ENCODE measurements around the gene MRPL24.

Gene MRPL24

DNA sequence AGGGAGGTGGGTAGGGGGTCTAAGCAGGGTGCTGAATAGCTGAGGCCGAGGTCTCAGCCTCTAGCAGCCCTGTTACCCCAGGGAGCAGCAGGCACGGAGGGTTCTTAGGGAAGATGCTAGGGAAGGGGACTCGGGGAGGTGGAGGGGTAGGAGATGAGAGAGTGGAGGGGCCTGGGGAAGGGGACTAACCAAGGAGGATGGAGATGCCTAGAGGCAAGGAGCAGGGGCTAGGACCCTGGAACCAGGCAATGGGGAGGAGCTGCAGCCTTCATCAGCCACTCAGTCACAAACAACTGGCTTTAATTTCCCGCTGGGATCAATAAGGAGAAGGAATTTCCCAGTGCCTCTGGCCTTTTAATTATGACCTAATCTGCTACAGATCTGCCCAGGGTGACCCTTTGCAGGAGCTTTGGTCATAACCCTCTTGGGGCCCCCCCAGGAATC is 32.6 kb downstream of the MRPL24 start:
- DNase-seq, result no peak

DNA sequence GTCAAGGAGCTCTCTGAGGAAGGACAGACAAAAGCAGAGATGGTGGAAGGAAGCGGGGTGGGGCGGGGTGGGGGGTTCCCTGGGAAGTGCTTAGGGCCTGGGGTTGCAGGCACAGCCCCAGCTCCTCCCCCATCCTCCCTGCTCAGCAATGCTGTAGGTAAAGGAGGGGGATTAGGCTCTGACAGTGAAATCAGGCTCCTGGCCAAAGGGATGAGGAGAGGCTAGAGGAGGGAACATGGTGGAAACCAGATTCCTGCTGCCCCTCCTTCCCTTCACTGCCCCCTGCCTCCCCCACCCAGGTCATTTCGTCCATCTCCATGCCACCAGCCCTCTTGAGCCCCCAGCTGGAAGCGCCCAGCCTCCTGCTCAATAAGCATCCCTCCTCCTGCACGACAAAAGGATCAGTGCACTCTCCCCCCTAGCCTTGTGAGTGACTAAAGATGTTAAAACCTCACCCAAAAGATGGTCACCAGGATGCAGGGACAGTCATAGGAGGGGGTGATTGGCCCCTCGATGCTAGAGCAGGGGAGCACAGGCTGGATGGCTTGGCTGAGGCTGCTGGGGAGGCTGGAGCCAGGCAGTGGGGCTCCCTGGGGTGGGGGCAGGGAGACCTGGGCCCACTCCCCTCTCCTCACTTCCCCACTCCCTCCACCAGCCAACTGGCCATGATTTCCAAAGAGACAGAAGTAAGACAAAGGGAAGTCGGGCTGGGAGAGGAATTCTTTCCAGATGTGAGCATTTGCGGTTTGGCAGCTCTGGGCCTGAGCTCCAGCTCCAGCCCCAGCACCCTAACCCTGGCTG is 33.3 kb downstream of the MRPL24 start:
- no peak for DNase-seq

DNA sequence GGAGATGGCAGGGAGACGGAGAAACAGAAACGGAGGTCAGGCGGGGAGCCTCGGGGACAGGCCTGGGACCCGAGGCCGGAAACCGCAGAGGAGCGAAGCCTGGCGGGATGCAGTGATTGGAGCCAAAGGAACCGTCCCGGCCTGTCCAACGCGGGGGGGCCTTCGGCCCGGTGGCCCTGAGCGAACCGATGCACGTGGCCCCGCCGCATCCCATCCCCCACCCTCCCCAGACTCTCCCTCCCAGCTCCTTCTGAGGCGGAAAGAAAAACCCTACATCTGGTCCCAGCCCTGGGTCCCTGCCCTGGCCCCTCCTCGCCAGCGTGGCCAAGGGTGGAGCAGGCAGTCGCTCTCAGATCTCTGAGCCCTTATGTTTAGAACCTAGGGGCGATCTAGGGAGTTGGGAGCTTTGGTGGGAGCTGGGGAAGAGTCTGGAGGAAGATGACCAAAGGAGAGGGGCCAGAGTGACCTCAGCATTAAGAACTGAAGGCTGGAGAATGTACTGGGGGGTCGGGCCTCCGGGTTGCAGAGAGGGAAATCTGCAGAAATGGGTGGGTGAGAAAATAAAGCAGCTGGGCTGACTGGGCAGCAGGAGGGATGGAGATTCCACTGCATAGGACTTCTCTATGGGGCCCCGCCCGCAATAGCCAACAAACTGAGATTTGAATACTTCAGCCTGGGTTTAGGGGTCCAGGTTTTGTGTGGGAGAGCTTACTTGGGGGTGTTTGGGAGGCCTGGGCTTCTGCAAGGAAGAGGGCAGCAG is 34.1 kb downstream of the MRPL24 start:
- no peak for DNase-seq

DNA sequence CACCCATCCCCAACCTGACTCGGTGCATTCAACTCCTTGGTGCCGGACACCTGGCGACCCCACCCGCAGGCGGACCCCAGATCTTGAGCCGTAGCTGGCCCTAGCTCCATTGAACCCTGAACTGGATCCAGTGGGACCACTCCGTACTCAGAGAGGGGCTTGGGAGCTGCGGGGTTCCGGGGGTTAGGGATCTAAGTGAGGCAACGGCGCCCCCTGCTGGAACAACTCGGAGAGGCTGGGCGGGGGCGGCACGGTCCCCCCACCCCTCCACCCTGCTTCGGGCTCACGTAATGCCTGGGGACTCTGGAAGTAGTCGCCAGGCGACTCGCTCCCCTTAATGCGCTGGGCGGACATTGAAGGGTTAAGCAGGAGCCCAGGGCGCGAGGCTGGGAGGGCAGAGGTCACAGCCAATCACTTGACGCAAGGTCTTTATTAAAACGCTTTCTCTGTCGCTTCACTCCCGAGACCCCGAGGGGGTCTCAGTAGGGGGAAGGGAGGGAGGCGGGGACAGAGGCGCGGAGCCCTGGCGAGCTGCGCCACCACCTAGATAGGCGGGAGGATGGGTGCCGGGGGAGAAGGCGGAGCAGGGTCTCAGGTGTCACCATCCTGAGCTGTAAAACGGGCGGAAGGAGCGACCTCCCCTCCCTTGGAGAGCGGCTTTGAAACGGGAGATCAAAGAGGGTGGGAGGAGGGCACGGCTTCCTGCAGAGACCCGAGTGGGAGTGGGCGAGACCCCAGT is 34.8 kb downstream of the MRPL24 start:
- DNase-seq, result peak; percentile 71

DNA sequence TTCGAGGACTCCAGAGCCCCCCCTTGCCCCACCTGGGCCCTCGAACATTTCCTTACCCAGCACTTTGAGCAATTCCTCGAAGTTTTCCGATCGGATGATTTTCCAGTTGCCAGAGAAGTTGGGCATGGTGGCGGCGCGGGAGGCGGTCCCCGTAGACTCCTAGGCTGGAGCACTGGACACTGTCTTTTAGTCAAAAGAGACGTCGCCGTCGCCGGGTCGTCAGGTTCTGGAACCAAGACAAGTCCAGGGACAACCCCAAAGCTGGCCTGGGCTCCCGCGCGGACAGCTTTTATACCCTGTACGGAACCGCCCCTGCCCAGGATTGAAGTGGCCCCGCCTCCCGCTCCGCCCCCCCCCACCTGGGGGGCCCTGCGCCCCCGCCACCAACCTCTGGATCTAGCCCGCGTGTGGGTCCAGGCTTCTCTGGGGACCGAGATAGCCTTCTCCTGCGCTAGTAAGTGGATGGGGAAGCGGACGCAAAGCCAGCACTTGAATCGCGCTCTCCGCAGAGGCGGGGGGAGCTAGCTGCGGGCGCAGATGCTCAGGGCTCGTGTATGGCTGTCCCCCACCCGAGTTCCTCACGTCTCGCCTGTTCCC is 35.5 kb downstream of the MRPL24 start, which contains the start of gene CRABP2:
TSS of gene CRABP2 (minus strand) at position 263 of the 597 bp plus-strand sequence. CDS start at position 126, 137 bp downstream.
- peak; percentile 55 for DNase-seq

DNA sequence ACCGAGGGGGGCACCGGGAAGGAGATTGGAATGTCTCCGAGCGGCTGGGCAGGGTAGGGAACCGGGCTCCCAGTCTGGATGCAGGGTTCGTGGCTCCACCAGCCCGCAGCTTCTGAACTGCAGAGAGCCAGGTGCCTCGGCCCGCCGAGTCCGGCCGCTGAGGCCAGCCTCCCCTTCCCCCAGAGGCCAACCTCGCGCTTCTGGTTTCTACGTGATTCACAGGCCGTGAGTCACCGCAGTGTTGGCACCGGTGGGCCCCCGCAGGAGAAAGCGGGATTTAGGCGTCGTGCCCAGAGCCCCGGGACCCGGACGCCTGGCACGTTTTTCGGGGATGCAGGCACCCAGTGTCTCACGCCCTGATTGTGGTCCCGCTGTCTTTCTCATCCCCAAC is 36.0 kb downstream of the MRPL24 start:
- DNase-seq, result no peak

DNA sequence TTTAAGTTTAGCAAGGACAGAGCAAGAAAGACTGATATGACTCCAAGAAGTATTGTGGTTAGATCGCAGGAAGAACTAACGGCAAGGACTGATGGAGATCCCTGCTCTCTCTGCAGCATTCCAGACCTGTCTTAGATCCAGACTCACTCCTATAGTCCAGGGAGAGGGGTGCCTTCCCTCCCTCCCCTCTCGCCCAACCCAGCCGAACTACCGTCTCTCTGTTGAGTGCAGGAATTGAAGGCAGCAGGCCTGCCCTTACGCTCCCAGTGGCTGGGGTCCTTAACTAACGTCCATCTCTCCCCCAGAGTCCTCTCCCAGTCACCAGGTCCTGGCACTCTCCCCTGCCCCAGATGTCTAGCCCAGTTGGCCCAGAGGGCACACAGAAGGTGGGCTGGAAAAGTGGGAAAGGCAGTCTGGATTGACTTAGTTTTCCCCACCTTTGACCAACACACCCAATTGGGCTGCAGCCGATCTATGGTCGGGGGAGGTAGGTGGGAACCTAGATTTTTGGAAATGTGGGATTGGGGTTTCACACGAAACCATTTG is 36.6 kb downstream of the MRPL24 start:
- DNase-seq, result no peak

DNA sequence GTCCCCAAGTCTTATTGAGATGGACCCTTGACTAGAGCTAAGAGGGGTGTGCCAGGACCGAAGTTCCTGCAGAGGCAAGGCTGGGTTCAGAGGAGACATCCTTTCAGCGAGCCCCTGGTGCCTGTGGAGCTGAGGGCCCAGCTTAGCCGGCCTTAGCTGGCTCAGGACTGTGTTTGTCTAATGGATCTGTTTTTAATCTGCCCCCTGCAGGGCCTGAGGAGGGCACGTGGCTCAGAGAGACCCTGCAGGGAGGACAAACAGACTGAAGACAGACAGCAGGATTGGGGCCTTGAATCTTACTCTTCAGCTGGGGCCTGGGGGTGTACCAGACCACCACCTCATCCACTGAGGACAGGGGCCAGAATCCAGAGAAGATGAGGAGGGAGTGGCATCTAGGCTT is 37.1 kb downstream of the MRPL24 start:
- DNase-seq, result no peak

DNA sequence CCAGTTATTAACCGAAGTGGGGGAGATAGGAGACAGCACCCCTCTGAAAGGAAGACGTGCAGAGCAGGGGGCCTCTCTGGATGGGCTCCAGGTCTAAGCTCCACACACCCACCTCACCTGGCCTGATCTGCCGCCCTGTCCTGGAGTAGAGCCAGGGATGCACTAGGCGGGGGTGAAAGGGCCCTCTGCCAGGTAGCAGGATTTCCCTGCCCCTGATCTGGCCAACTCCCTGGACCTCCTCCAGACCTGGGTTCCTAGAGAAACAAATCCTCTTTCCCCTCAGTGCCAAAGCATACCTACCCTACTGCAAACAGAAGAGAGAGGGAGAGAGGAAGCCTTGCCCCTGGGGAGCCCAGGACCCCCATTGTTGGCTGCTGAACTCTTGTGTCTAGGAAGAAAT is 37.6 kb downstream of the MRPL24 start:
- no peak for DNase-seq

DNA sequence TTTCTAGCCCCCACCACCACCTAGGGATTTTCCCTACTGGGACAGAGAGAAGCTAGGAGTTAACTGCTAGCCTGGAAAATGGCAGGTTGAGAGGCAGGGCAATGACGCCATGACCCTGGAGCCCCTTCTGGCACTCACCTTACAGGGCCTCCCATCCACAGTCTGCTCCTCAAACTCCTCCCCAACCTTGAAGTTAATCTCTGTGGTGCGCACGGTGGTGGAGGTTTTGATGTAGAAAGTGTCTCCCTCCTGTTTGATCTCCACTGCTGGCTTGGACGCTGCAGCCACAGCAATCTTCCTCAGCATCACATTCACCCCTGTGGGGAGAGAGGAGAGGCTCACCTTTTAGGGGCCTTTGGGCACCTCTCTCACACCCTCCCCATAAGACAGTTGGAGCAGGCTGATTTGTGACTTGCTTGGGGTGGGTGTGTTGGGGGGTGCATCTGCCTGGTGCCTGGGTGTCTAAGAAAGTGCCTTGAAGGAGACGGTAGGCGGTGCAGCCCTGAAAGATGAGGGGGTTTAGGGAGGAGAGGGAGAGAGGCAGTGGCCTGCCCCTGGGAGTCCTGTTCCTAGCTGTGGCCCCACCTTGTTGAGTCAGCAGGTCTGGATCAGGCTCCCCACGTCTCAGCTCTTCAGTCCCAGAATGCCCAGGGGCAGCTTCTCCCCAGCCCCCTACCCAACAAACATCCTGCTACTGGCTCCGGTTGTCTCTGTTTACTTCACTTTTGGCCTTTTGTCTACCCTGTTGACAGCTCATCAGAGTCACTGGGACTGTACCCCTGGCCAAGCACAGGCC is 40.0 kb downstream of the MRPL24 start:
- no peak for DNase-seq

DNA sequence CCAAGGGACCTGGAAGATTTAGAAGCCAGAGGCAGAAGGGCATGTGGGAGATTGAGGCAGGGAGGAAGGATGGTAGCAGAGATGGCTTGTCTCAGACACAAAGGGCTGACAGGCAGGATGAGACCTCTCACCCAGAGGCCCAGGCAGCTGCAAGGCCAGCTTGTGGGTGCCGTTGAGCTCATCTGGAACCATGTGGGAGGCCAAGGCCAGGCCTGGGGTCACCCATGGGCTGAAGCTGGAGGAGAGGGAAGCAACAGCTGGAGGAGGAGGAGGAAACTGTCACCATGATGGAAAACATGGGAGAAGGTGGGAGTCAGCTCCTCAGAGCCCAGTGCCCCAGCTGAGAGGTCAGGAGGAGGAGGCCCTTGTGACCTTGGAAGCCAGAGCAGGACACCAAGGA is 41.9 kb downstream of the MRPL24 start:
- no peak for DNase-seq

DNA sequence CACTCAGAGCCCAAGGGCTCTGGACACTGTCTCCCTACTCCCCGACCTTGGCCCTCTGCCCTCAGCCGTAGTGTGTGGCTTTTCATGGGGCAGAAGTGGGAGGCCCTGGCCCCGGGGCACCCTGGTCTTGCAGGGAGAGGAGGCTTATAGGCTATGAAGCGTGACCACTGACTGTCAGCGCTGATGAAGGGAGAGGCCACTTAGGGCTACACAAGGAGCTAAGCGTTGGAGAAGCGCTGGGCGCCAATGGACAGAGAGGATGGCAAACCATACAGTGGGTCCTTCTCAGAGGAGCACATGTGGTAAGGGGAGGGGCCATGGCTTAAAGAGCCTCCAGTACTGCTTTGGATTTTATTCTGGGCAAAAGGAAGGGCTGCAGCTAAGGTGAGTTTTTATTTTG is 43.4 kb downstream of the MRPL24 start:
- peak; percentile 75 for DNase-seq

DNA sequence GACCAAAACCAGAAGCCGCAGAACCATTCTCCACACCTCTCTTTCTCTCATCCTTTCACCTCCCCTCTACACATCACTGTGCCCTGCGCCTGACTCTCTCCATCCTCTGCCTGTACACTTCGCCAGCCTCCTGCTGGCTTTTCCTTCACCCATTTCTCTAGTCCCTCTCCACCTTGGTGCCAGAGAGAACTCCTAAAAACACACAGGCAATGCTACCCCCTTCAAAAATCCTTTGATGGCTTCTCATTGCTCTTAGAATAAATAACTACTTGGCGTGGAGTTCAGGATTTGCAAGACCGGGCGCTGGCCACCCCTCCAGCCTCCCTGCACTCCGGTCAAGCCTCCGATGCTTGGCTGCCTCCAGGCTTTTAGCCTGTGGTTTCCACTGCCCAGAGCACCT is 44.1 kb downstream of the MRPL24 start:
- no peak for DNase-seq

DNA sequence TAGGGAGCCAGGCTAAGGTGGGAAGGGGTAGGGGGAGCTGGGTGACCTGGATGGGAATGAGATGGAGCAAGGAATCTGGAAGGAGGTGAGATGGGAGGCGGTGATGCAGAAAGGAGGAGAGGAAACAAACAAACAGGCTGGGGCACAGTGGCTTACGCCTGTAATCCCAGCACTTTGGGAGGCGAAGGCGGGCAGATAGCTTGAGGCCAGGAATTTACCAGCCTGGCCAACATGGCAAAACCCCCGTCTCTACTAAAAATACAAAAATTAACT is 46.3 kb downstream of the MRPL24 start:
- no peak for DNase-seq

DNA sequence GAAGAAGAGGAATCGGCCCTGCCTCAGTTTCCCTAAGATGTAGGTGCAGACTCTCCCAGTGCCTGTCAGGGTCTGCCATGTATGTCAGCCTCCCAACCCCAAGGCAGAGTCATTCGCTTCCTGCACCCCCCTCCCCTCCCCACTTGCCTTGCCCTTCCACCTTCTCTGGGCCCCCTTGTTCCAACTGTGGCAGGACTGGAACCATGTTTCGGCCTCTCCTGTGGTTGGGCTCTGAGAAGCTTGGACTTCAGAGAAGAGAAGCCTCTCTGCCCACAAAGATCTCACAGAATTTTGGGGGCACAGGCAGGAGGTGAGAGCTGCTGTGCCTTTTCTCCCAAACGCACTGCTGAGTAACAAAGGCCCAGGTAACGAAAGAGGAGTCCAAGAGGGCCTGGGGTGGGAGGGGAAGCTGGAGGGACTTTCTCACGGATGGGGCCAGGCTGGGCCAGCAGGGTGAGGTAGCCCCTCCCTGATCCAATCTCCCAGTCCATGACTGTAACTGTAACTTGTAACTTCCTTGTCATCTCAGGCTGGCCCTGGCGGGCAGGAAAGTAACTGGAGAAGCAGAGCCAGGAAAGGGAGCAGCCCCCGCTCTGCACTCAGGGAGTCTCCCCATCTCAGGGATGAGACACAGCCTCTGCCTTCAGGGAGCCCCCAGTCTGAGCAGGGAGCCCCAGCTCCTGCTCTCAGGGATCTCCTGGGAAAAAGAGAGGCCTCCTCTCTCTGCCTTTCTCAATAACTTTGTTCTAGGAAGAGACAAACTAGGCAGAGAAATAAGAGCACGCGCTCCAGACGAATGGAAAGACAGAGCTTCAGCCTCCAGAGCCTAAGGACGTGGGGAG is 46.8 kb downstream of the MRPL24 start:
- DNase-seq, result peak; percentile 41

DNA sequence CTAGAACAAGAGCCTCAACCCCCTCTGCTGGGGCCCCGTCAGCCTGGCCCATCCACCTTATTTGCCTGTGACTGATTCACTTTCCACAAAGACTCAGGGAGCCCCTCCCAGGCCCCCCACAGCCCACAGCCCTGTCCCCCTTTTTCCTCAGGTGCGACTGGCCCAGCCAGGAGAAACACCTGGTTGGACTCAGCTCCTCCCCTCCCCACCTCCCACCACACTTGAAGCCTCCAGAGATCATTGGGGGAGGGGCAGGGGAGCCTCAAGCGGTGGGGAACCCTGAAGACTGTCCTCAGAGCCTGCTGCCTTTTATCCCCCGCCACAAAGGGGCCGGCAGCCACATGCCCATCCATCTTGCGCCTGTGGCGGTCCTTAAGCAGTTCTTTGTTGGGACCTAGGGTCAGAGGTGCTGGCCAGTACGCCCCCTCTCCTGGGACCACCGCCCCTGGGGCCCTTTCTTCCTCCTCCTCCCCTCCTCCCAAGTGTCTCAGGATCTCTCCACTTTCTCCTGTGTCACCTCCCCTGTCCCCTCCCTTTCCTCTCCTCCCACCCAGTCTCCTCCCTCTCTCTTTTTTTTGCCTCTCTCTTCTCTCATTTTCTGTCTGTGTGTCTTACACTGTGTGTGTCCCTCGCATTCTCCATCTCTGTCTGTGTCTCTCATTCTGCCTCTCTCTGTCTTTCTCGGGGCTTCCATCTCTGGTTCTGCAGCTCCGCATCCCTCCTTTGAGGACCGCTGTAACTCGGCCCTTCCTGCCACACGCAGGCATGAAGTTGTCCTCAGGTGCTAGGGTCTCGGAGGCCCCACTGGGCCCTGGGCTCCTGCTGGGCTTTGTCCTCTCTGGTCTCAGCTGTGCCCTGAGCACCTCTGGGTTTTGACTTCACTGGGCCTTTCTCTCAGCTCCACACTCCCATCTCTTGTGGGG is 47.7 kb downstream of the MRPL24 start:
- DNase-seq, result peak; percentile 90

DNA sequence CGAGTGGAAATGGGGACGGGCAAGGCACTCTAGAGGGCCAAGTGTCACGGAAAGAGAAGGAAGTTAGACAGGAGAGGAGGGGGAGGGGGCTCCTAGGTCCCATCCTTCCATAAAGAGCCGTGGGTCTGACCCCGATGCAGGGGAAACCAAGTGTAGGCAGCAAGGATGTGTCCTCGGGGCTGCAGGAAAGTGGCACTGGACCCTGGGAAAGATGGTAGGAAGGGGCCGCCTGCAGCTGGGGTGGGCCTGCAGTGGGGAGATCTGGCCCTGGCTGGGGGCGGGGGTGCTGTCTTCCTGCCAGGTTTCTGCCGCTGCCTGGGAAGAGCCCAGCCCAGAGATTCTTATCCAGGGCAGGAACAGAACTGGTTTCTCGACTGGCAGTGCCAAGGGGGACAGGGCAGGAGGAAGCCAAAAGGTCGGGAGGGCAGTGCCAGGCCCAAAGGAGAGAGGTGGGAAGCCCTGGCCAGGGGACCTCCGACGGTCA is 48.4 kb downstream of the MRPL24 start:
- no peak for DNase-seq

DNA sequence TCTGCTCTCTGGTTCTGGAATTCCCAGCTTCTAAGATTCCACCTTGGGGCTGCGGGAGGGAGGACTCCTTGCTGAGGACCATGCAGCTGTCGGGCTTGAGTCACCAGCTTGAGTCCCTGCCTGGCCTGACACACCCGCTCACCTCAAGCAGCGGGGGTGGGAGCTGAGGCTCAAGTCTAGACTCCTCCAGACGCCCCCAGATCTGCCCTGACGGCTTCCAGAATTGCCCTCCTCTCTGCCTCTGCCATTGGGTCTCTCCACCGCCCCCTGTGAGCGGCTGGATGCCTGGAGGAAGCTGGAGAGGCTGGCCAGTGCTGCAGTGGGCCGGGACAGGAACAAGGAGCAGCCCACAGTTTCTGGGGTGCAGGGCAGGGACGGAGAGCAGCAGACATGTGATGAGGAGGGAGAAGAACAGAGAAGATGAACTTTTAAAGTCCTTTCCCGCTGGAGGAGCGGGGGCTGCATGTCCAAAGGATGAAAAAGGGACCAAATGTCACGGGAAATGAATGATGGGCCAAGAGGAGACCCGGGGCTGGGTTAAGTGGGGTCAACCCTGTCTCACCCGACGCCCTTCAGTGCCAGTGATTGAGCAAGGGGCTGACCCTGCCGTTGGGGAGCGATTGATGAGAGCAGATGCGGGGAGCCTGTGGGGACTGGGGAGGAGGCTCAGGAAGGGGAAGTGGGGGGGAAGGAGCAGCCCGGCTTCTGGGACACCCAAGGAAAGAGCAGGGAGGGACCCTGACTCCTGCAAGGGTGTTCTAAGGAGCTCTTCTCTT is 49.0 kb downstream of the MRPL24 start:
- no peak for DNase-seq

DNA sequence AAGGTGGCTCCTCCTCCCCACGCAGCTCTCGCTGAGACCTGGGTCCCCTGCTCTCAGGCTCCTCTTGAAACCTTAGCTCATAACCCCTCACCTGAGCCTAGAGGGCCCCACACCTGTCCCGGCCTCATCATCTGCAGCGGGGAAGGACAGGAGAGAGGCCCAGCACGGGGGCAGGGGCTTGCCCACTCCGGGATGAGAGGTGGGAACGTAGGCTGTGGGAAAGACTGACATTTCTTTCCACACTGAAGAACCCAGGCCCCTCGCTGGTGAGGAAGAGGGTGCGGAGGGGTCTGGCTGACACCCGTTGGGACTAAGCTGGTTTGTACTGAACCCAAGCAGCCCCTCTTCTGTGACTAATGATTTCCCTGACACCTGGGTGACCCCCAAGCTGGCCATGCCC is 49.7 kb downstream of the MRPL24 start:
- DNase-seq, result no peak

Measured in DMS153 (cell line).